ENCODE results near the gene APC2. TPM values are rescaled to one million over a fixed set of nuclear protein-coding genes. Genes with fewer than 3 reads are reported as not detected.
"Not testable (repeated sequence)": the region's sequence is repeated elsewhere in the genome, so short reads cannot be mapped to it uniquely, and the experiment has no call there.

Gene APC2
- total and polyA plus RNA-seq, 4 donors: 0.03 to 0.42 (median 0.26) TPM; not detected in 1

GRCh38 chr19:1434040-1434366, 15.9 kb upstream of the APC2 start:
- no peaks in the 10 kb centered on the region for H3K9me3 ChIP-seq (ENCODE audit: control insufficient read depth, low read length)
- no peak overlapping the region for H3K27ac ChIP-seq (ENCODE audit: low read depth in 1 of 2, low read length in 2 of 2)
- no peaks in the 10 kb centered on the region for H3K27me3 ChIP-seq (ENCODE audit: control insufficient read depth in 1 of 2, insufficient read depth in 2 of 2, low read length in 1 of 2)
- DNase-seq: no peak
- H3K4me3 ChIP-seq (ENCODE audit: low read length in 2 of 2): no peak overlapping the region
- H3K36me3 ChIP-seq (ENCODE audit: control insufficient read depth in 1 of 2, insufficient read depth in 2 of 2, low read length in 1 of 2): no peaks in the 10 kb centered on the region
- no peaks in the 10 kb centered on the region for H3K4me1 ChIP-seq (ENCODE audit: control insufficient read depth in 1 of 2, insufficient read depth in 2 of 2, low read length in 2 of 2)
- intact Hi-C loops (cut with DNase I): no loop called here
- WGBS, 2 donors: 93 to 95% methylated on average over 16 to 17 of the region's 17 CpGs
- ATAC-seq (ENCODE audit: low FRiP score): no peak

- no peak for ATAC-seq (ENCODE audit: low FRiP score)
Observed at GRCh38 chr19:1434577-1435060, 15.3 kb upstream of the APC2 start.

GRCh38 chr19:1435378-1435989, 14.4 kb upstream of the APC2 start:
- no peak for ATAC-seq (ENCODE audit: low FRiP score)

More at GRCh38 chr19:1434577-1435060, 15.3 kb upstream of the APC2 start:
- Histone ChIP-seq H3K9me3 (ENCODE audit: control insufficient read depth, low read length) (no peaks in the 10 kb centered on the region), H3K4me3 (ENCODE audit: low read length in 2 of 2) (no peak overlapping the region), H3K27ac (ENCODE audit: low read depth in 1 of 2, low read length in 2 of 2) (no peak overlapping the region), H3K4me1 (ENCODE audit: control insufficient read depth in 1 of 2, insufficient read depth in 2 of 2, low read length in 2 of 2) (no peaks in the 10 kb centered on the region), H3K36me3 (ENCODE audit: control insufficient read depth in 1 of 2, insufficient read depth in 2 of 2, low read length in 1 of 2) (no peaks in the 10 kb centered on the region), H3K27me3 (ENCODE audit: control insufficient read depth in 1 of 2, insufficient read depth in 2 of 2, low read length in 1 of 2) (no peaks in the 10 kb centered on the region)
- DNase-seq: no peak
- intact Hi-C loops (cut with DNase I): no loop called here
- 86% methylated on average over 39 of the region's 39 CpGs for WGBS, 2 donors

GRCh38 chr19:1437609-1438008, 12.3 kb upstream of the APC2 start:
- Histone ChIP-seq H3K36me3 (ENCODE audit: control insufficient read depth in 1 of 2, insufficient read depth in 2 of 2, low read length in 1 of 2) (peaks cover 0 to 4% of the 10 kb centered on the region in 2 donors), H3K4me3 (ENCODE audit: low read length in 2 of 2) (no peak overlapping the region)
- intact Hi-C loops (cut with DNase I): loop anchor here in 1 of 2 donors (2.0 kb wide), 1 partner anchor 53 kb away; the partner anchor contains the start of genes PCSK4 and REEP6

More at GRCh38 chr19:1435378-1435989, 14.4 kb upstream of the APC2 start:
- no peak overlapping the region for H3K4me3 ChIP-seq (ENCODE audit: low read length in 2 of 2)
- no peaks in the 10 kb centered on the region for H3K27me3 ChIP-seq (ENCODE audit: control insufficient read depth in 1 of 2, insufficient read depth in 2 of 2, low read length in 1 of 2)
- no peak for DNase-seq
- peaks cover 0 to 2% of the 10 kb centered on the region in 2 donors for H3K36me3 ChIP-seq (ENCODE audit: control insufficient read depth in 1 of 2, insufficient read depth in 2 of 2, low read length in 1 of 2)
- intact Hi-C loops (cut with DNase I): no loop called here
- H3K27ac ChIP-seq (ENCODE audit: low read depth in 1 of 2, low read length in 2 of 2): no peak overlapping the region
- H3K9me3 ChIP-seq (ENCODE audit: control insufficient read depth, low read length): no peaks in the 10 kb centered on the region
- WGBS, 2 donors: 87 to 88% methylated on average over 21 of the region's 21 CpGs
- H3K4me1 ChIP-seq (ENCODE audit: control insufficient read depth in 1 of 2, insufficient read depth in 2 of 2, low read length in 2 of 2): no peaks in the 10 kb centered on the region

GRCh38 chr19:1438035-1438932, 11.6 kb upstream of the APC2 start, which contains the start of gene RPS15:
RPS15 (plus strand) TSS chr19:1438396; CDS start chr19:1438426, 30 bp downstream.
- Histone ChIP-seq H3K27me3 (ENCODE audit: control insufficient read depth in 1 of 2, insufficient read depth in 2 of 2, low read length in 1 of 2) (no peaks in the 10 kb centered on the region), H3K4me1 (ENCODE audit: control insufficient read depth in 1 of 2, insufficient read depth in 2 of 2, low read length in 2 of 2) (no peaks in the 10 kb centered on the region), H3K36me3 (ENCODE audit: control insufficient read depth in 1 of 2, insufficient read depth in 2 of 2, low read length in 1 of 2) (peaks cover 0 to 4% of the 10 kb centered on the region in 2 donors), H3K4me3 (ENCODE audit: low read length in 2 of 2) (peak within 1 kb of the TSS; percentile 31 to 82), H3K9me3 (ENCODE audit: control insufficient read depth, low read length) (no peaks in the 10 kb centered on the region), H3K27ac (ENCODE audit: low read depth in 1 of 2, low read length in 2 of 2) (peak within 1 kb of the TSS in 1 of 2 donors; percentile 11)
- ATAC-seq (ENCODE audit: low FRiP score): peak; percentile 97
- intact Hi-C loops (cut with DNase I): loop anchor here in 1 of 2 donors (2.0 kb wide), 1 partner anchor 53 kb away; the partner anchor contains the start of genes PCSK4 and REEP6
- 1% methylated on average over 81 to 100 of the region's 100 CpGs for WGBS, 2 donors
- DNase-seq: peak; percentile 97 to 99

More at GRCh38 chr19:1437609-1438008, 12.3 kb upstream of the APC2 start:
- WGBS, 2 donors: 47 to 53% methylated on average over 8 of the region's 8 CpGs
- Histone ChIP-seq H3K4me1 (ENCODE audit: control insufficient read depth in 1 of 2, insufficient read depth in 2 of 2, low read length in 2 of 2) (no peaks in the 10 kb centered on the region), H3K27ac (ENCODE audit: low read depth in 1 of 2, low read length in 2 of 2) (no peak overlapping the region), H3K27me3 (ENCODE audit: control insufficient read depth in 1 of 2, insufficient read depth in 2 of 2, low read length in 1 of 2) (no peaks in the 10 kb centered on the region), H3K9me3 (ENCODE audit: control insufficient read depth, low read length) (no peaks in the 10 kb centered on the region)
- ATAC-seq (ENCODE audit: low FRiP score) (no peak), DNase-seq (no peak)

GRCh38 chr19:1438933-1439354, 11.0 kb upstream of the APC2 start:
- Histone ChIP-seq H3K27ac (ENCODE audit: low read depth in 1 of 2, low read length in 2 of 2) (no peak overlapping the region), H3K36me3 (ENCODE audit: control insufficient read depth in 1 of 2, insufficient read depth in 2 of 2, low read length in 1 of 2) (peaks cover 0 to 4% of the 10 kb centered on the region in 2 donors), H3K4me3 (ENCODE audit: low read length in 2 of 2) (peak overlapping the region; percentile 31 to 82), H3K27me3 (ENCODE audit: control insufficient read depth in 1 of 2, insufficient read depth in 2 of 2, low read length in 1 of 2) (no peaks in the 10 kb centered on the region), H3K4me1 (ENCODE audit: control insufficient read depth in 1 of 2, insufficient read depth in 2 of 2, low read length in 2 of 2) (no peaks in the 10 kb centered on the region), H3K9me3 (ENCODE audit: control insufficient read depth, low read length) (no peaks in the 10 kb centered on the region)
- intact Hi-C loops (cut with DNase I): loop anchor here in 1 of 2 donors (2.0 kb wide), 1 partner anchor 52 kb away; the partner anchor contains the start of genes PCSK4 and REEP6
- ATAC-seq (ENCODE audit: low FRiP score) (no peak), DNase-seq (no peak)
- 0 to 1% methylated on average over 26 of the region's 26 CpGs for WGBS, 2 donors

- WGBS, 2 donors: 83 to 85% methylated on average over 57 of the region's 57 CpGs
- not testable (repeated sequence) for H3K9me3 ChIP-seq (ENCODE audit: control insufficient read depth, low read length); ATAC-seq (ENCODE audit: low FRiP score); H3K4me1 ChIP-seq (ENCODE audit: control insufficient read depth in 1 of 2, insufficient read depth in 2 of 2, low read length in 2 of 2); H3K27ac ChIP-seq (ENCODE audit: low read depth in 1 of 2, low read length in 2 of 2); H3K36me3 ChIP-seq (ENCODE audit: control insufficient read depth in 1 of 2, insufficient read depth in 2 of 2, low read length in 1 of 2); DNase-seq; H3K27me3 ChIP-seq (ENCODE audit: control insufficient read depth in 1 of 2, insufficient read depth in 2 of 2, low read length in 1 of 2); H3K4me3 ChIP-seq (ENCODE audit: low read length in 2 of 2)
- intact Hi-C loops (cut with DNase I): loop anchor here in 1 of 2 donors (2.0 kb wide), 1 partner anchor 51 kb away; the partner anchor contains the start of genes PCSK4 and REEP6
Observed at GRCh38 chr19:1439525-1440417, 10.2 kb upstream of the APC2 start.

GRCh38 chr19:1440418-1440801, 9.5 kb upstream of the APC2 start:
- Histone ChIP-seq H3K4me3 (ENCODE audit: low read length in 2 of 2) (no peak overlapping the region), H3K27ac (ENCODE audit: low read depth in 1 of 2, low read length in 2 of 2) (no peak overlapping the region), H3K27me3 (ENCODE audit: control insufficient read depth in 1 of 2, insufficient read depth in 2 of 2, low read length in 1 of 2) (no peaks in the 10 kb centered on the region), H3K36me3 (ENCODE audit: control insufficient read depth in 1 of 2, insufficient read depth in 2 of 2, low read length in 1 of 2) (peaks cover 0 to 4% of the 10 kb centered on the region in 2 donors), H3K4me1 (ENCODE audit: control insufficient read depth in 1 of 2, insufficient read depth in 2 of 2, low read length in 2 of 2) (no peaks in the 10 kb centered on the region), H3K9me3 (ENCODE audit: control insufficient read depth, low read length) (no peaks in the 10 kb centered on the region)
- ATAC-seq (ENCODE audit: low FRiP score): no peak
- intact Hi-C loops (cut with DNase I): no loop called here
- 85 to 89% methylated on average over 15 of the region's 15 CpGs for WGBS, 2 donors
- DNase-seq: no peak

All from aorta (tissue), 5 donors.